GM21360 (cell line): Measurements from ENCODE around the gene DNTT.

Experiments used
- ATAC-seq: cut with Tn5 transposase; IDR thresholded peaks from one replicate; pipeline ENCODE4 v1.9.1; 2021; ENCODE audit warnings: mild to moderate bottlenecking, moderate library complexity; ENCODE audit not compliant: unreplicated experiment

The DNTT gene

GRCh38 chr10:96275685-96276418 is 28.4 kb upstream of the DNTT start:
- ATAC-seq = no peak

- no peak for ATAC-seq
Measured at GRCh38 chr10:96276426-96276825, 27.8 kb upstream of the DNTT start.

- ATAC-seq = no peak
Measured at GRCh38 chr10:96276831-96277230, 27.4 kb upstream of the DNTT start.

- no peak for ATAC-seq
Measured at GRCh38 chr10:96279191-96279641, 25.0 kb upstream of the DNTT start.

GRCh38 chr10:96280859-96281258 is 23.4 kb upstream of the DNTT start:
- ATAC-seq = no peak

GRCh38 chr10:96281444-96282029 is 22.7 kb upstream of the DNTT start:
- ATAC-seq = no peak

- ATAC-seq = no peak
Measured at GRCh38 chr10:96283351-96283750, 20.9 kb upstream of the DNTT start.

- ATAC-seq = no peak
Measured at GRCh38 chr10:96283756-96284155, 20.5 kb upstream of the DNTT start.

GRCh38 chr10:96285331-96285752 is 18.9 kb upstream of the DNTT start:
- no peak for ATAC-seq

- ATAC-seq = peak; percentile 41
Measured at GRCh38 chr10:96287392-96288105, 16.7 kb upstream of the DNTT start.

GRCh38 chr10:96288151-96288621 is 16.0 kb upstream of the DNTT start:
- ATAC-seq = peak; percentile 56

- no peak for ATAC-seq
Measured at GRCh38 chr10:96289218-96289910, 14.9 kb upstream of the DNTT start.

- no peak for ATAC-seq
Measured at GRCh38 chr10:96290368-96291133, 13.7 kb upstream of the DNTT start.

GRCh38 chr10:96292971-96293920 is 11.0 kb upstream of the DNTT start:
- ATAC-seq = no peak

GRCh38 chr10:96295475-96295874 is 8.8 kb upstream of the DNTT start:
- no peak for ATAC-seq

GRCh38 chr10:96297486-96297885 is 6.7 kb upstream of the DNTT start:
- ATAC-seq = no peak

- no peak for ATAC-seq
Measured at GRCh38 chr10:96298362-96298761, 5.9 kb upstream of the DNTT start.

GRCh38 chr10:96299383-96299782 is 4.9 kb upstream of the DNTT start:
- no peak for ATAC-seq

- ATAC-seq = no peak
Measured at GRCh38 chr10:96301616-96302015, 2.6 kb upstream of the DNTT start.
